ENCODE results near the gene DHRS4L2.

DNA sequence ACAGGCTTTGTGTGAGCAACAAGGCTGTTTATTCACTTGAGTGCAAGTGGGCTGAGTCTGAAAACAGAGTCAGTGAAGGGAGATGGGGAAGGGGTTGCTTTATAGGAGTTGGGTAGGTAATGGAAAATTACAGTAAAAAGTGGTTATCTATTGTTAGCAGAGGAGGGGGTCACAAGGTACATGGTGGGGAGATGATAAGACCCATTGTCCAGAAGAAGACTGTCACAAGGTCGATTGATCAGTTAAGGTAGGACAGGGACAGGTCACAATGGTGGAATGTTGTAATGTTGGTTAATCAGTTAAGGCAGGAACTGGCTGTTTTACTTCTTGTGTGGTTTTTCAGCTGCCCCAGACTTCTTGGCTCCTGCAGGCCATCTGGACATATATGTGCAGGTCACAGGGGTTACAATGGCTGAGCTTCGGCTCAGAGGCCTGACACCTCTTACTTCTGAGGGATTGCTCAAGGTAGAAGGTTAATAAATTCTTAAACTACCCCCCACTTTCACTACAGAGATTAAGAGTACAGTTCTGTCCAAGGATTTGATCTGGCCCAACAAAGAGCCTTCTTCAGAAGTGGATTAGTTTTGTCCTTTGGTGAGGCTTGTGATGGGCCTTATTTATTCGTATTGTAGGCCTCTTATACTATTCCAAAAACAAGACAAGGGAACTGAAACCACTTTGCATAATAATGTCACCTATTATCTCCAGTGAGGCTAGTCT lies 49.0 kb upstream of the DHRS4L2 start:
- TF ChIP-seq POLR2A (IDR thresholded peaks at IDR 0.05) = no peak
- TF ChIP-seq, protein P1, sequence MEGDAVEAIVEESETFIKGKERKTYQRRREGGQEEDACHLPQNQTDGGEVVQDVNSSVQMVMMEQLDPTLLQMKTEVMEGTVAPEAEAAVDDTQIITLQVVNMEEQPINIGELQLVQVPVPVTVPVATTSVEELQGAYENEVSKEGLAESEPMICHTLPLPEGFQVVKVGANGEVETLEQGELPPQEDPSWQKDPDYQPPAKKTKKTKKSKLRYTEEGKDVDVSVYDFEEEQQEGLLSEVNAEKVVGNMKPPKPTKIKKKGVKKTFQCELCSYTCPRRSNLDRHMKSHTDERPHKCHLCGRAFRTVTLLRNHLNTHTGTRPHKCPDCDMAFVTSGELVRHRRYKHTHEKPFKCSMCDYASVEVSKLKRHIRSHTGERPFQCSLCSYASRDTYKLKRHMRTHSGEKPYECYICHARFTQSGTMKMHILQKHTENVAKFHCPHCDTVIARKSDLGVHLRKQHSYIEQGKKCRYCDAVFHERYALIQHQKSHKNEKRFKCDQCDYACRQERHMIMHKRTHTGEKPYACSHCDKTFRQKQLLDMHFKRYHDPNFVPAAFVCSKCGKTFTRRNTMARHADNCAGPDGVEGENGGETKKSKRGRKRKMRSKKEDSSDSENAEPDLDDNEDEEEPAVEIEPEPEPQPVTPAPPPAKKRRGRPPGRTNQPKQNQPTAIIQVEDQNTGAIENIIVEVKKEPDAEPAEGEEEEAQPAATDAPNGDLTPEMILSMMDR (IDR thresholded peaks at IDR 0.05) = no peak
- no peak for TF ChIP-seq POLR2AphosphoS5 (IDR thresholded peaks at IDR 0.05; ENCODE audit: insufficient read depth in 1 of 2, low read depth in 1 of 2)
